Prostate gland (tissue), 2 donors: ENCODE measurements around the gene GOLGA8N. TPM values are rescaled to one million over a fixed set of nuclear protein-coding genes. Genes with fewer than 3 reads are reported as not detected.

Experiments
- DNase-seq: peaks from one replicate; pipeline ENCODE4 v3.0.0-alpha.2; 2019; ENCODE audit warnings: low spot score
- H3K27ac ChIP-seq, 2 donors: fragments of 200-600 bp; sonication (generic); 2 replicates each; pipeline ENCODE4 v1.5.1; 2017 to 2019
- H3K27me3 ChIP-seq: fragments of 200-600 bp; sonication (generic); replicated peaks from 2 replicates; pipeline ENCODE4 v1.5.1; 2019; ENCODE audit not compliant: insufficient read depth
- H3K36me3 ChIP-seq, 2 donors: fragments of 200-600 bp; sonication (generic); 1 replicate in 1 of 2; 2 replicates in 1 of 2; pipeline versions ENCODE4 v1.5.1 to v1.8.1; 2017 to 2019
- H3K4me1 ChIP-seq: fragments of 200-600 bp; sonication (generic); replicated peaks from 2 replicates; pipeline ENCODE4 v1.5.1; 2019
- H3K4me3 ChIP-seq, 2 donors: fragments of 200-600 bp; sonication (generic); 2 replicates each; pipeline ENCODE4 v1.5.1; 2017 to 2019
- H3K9me3 ChIP-seq: fragments of 200-600 bp; sonication (generic); 2 replicates; pipeline ENCODE4 v1.5.1; 2017
- POLR2A ChIP-seq: fragments of 450-650 bp; IDR thresholded peaks from one replicate; pipeline ENCODE4 v1.6.1; 2016; ENCODE audit warnings: antibody characterized with exemption, mild to moderate bottlenecking
- POLR2AphosphoS5 ChIP-seq: sonication (generic); formaldehyde crosslinking; IDR thresholded peaks from one replicate; pipeline ENCODE4 v1.6.1; 2017; ENCODE audit warnings: antibody characterized with exemption
- WGBS: methylation state at CpG from one replicate; pipeline ENCODE4 v1.1.5; 2018; 5-methylcytosine and 5-hydroxymethylcytosine counted together
- intact Hi-C: fragments of 100-400 bp; cut with DNase I; formaldehyde crosslinking; loops from one replicate; pipeline ENCODE4 v1.14.2; 2022
- total RNA-seq, 2 donors: library from RNA; depleted of rRNA; stranded (reverse); fragments of >200 nt; gene quantifications; one replicate each; pipeline ENCODE4 v1.1.0, GENCODE V29; 2016
- TF ChIP-seq, protein P1 (sequence below), 4 experiments: fragments of 200-600 bp in 2 of 4; fragments of 450-650 bp in 2 of 4; sonication (generic) in 2 of 4; IDR thresholded peaks; 1 replicate in 3 of 4; 2 replicates in 1 of 4; pipeline ENCODE4 v1.5.1; 2016 to 2019; ENCODE audit warnings: antibody characterized with exemption in 4 of 4, mild to moderate bottlenecking in 2 of 4, moderate library complexity in 2 of 4

The GOLGA8N gene
- total RNA-seq, 2 donors from 2014 or later = 3.9 to 10.0 TPM

DNA sequence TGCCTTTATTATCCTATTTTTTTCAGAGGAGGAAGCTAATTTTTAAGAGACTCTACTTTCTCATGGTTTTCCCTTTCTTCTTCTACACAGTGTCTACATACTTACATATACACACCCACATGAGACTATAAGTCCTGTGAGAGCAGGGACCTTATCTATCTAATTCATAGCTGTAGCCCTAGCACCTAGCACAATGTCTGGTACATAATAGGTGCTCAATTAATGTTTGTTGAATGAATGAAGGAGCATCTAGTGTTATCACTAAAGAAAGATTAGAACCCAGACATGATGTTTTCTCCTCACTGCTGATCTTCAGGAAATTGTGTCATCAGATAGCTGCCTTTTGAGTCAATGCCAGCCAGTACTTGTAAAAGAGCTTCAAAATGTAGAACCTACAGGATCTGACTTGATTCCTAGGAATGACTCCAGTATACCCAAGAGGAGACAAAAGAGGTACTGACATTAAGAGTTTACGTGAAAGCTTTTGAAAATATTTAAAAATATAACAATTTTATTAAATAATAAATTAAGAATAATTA, 50.7 kb downstream of the GOLGA8N start:
- WGBS = 64% methylated on average over 1 of the region's 1 CpG
- Histone ChIP-seq H3K27me3 (peaks cover 4% of the 10 kb centered on the region), H3K27ac (no peak overlapping the region), H3K4me3 (no peak overlapping the region), H3K4me1 (no peaks in the 10 kb centered on the region), H3K36me3 (no peaks in the 10 kb centered on the region), H3K9me3 (no peaks in the 10 kb centered on the region)
- TF ChIP-seq POLR2A (no peak), POLR2AphosphoS5 (no peak)
- TF ChIP-seq, protein P1, sequence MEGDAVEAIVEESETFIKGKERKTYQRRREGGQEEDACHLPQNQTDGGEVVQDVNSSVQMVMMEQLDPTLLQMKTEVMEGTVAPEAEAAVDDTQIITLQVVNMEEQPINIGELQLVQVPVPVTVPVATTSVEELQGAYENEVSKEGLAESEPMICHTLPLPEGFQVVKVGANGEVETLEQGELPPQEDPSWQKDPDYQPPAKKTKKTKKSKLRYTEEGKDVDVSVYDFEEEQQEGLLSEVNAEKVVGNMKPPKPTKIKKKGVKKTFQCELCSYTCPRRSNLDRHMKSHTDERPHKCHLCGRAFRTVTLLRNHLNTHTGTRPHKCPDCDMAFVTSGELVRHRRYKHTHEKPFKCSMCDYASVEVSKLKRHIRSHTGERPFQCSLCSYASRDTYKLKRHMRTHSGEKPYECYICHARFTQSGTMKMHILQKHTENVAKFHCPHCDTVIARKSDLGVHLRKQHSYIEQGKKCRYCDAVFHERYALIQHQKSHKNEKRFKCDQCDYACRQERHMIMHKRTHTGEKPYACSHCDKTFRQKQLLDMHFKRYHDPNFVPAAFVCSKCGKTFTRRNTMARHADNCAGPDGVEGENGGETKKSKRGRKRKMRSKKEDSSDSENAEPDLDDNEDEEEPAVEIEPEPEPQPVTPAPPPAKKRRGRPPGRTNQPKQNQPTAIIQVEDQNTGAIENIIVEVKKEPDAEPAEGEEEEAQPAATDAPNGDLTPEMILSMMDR (IDR thresholded peaks at IDR 0.05) = no peak
- intact Hi-C loops = no loop called here
- no peak for DNase-seq

DNA sequence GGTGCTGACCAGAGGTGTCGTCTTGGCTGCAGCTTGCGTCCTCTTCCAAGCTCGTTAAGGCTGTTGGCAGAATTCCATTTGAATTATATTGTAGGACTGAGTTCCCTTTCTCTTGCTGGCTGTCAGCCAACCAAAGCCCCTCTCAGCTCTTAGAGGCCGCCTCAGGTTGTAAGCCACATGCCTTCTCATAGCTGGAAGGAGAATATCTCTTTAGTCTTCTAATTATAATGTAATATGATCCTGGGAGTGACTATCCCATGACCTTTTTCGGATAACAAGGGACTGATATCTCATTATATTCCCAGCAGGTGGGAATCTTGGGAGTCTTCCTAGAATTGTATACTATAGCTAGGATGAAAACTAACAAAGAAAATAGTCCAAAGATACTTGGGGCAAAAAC, 53.0 kb downstream of the GOLGA8N start:
- no peak for DNase-seq
- H3K27me3 ChIP-seq = peaks cover 4% of the 10 kb centered on the region
- no peaks in the 10 kb centered on the region for H3K36me3 ChIP-seq
- no peaks in the 10 kb centered on the region for H3K9me3 ChIP-seq
- TF ChIP-seq, protein P1 (IDR thresholded peaks at IDR 0.05) = no peak
- TF ChIP-seq POLR2A (no peak), POLR2AphosphoS5 (no peak)
- no peak overlapping the region for H3K4me3 ChIP-seq
- no peaks in the 10 kb centered on the region for H3K4me1 ChIP-seq
- intact Hi-C loops = no loop called here
- H3K27ac ChIP-seq = no peak overlapping the region
- WGBS = 56% methylated on average over 5 of the region's 5 CpGs

DNA sequence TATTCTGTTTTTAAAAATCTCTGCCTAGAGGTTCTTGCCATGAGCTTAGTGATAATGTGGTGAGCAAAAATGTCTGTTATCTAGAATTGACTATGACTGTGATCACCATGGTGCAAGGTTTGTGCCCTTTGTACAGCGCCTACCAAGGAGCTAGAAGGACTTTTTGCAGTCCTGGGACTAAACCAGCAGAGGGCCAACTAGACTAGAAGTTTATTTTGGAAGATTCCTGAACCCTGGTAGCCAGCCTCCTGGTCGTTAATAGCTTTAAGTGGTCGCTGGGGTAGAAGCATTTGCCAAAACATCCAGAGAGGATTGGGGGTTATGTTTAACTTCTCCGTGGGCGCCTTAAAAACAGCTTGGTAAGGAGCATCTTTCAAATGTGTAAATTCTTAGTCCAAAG, 56.1 kb downstream of the GOLGA8N start:
- no peaks in the 10 kb centered on the region for H3K4me1 ChIP-seq

DNA sequence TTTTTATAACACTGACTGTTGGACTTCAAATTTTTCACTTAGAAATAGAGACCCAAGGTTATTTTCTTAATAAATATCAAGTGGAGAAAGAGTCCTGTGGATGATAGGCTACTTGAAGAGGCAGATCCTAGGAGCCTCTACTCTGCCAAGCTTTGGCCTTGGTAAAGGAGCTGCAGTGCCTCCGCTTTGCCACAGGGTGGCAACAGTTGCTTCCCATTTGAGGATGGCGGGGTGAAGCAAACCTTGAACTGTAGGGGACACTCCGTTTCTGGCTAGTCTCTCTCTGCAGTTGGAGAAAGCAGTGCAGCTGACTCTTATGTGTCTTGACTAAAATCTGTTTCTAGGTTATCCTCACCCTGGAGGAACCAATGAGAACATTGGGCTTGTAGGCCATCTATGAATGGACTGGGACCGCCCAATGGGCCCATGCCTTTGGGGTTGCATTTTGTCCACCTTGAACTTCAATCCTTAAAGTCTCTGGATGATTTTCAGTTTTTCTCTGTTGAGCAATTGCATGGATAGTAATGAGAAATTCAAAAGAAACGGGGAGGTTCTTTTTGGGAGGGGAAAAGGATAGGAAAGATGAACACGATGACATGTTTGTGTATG, 58.1 kb downstream of the GOLGA8N start:
- no peak for DNase-seq
- H3K4me1 ChIP-seq = no peaks in the 10 kb centered on the region
- 41% methylated on average over 6 of the region's 6 CpGs for WGBS
- no peaks in the 10 kb centered on the region for H3K36me3 ChIP-seq
- no peaks in the 10 kb centered on the region for H3K9me3 ChIP-seq
- no peak overlapping the region for H3K4me3 ChIP-seq
- intact Hi-C loops = loop anchor here (5.0 kb wide), 1 partner anchor 346 kb away; no protein-coding TSS in a partner anchor
- no peak for TF ChIP-seq POLR2AphosphoS5
- no peak for TF ChIP-seq POLR2A
- TF ChIP-seq, protein P1 (IDR thresholded peaks at IDR 0.05) = peak; percentile 63 to 76 (median 74)
- H3K27ac ChIP-seq = no peak overlapping the region
- H3K27me3 ChIP-seq = no peaks in the 10 kb centered on the region

More for the DNA sequence above, 56.1 kb downstream of the GOLGA8N start:
- WGBS = 56% methylated on average over 5 of the region's 5 CpGs
- Histone ChIP-seq H3K36me3 (no peaks in the 10 kb centered on the region), H3K9me3 (no peaks in the 10 kb centered on the region), H3K4me3 (no peak overlapping the region), H3K27ac (no peak overlapping the region), H3K27me3 (no peaks in the 10 kb centered on the region)
- no peak for DNase-seq
- intact Hi-C loops = no loop called here
- TF ChIP-seq POLR2AphosphoS5 (no peak), POLR2A (no peak)
- TF ChIP-seq, protein P1 (IDR thresholded peaks at IDR 0.05) = peak in 1 of 4 experiments; percentile 22

DNA sequence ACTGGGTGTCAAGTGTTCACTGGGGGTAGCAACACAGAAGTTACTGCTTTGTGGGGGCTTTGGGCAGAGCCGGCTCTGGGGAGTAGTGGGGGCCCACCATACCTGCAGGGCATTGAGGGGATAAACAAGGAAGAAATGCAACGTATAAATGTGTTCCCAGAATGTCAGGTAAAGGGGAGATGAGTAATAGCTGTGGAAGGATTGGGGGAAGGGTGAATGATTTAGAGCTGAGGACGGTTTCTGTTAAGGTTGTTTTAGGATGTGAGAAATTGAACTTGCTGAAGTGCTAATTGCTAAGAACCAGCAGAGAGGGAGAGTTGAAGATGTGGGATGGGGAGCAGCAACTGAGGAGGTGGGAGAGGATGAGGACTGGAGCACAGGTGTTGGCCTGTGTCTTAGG, 58.9 kb downstream of the GOLGA8N start:
- 64% methylated on average over 3 of the region's 3 CpGs for WGBS
- H3K27ac ChIP-seq = no peak overlapping the region
- TF ChIP-seq POLR2A (no peak), POLR2AphosphoS5 (no peak)
- TF ChIP-seq, protein P1 (IDR thresholded peaks at IDR 0.05) = no peak
- no peaks in the 10 kb centered on the region for H3K9me3 ChIP-seq
- no peak overlapping the region for H3K4me3 ChIP-seq
- no peaks in the 10 kb centered on the region for H3K36me3 ChIP-seq
- no peaks in the 10 kb centered on the region for H3K27me3 ChIP-seq
- no peak for DNase-seq
- intact Hi-C loops = loop anchor here (5.0 kb wide), 1 partner anchor 345 kb away; no protein-coding TSS in a partner anchor
- H3K4me1 ChIP-seq = no peaks in the 10 kb centered on the region
